Daoy (cell line): Measurements from ENCODE around the gene NR1D2. TPM values are rescaled to one million over a fixed set of nuclear protein-coding genes. Genes with fewer than 3 reads are reported as not detected.
A peak's percentile ranks its signal among the peaks of the same experiment; 100 is the strongest.

Experiments used
- DNase-seq: peaks from one replicate; pipeline ENCODE4 v3.0.0-alpha.2; 2015; ENCODE audit warnings: low read depth
- total RNA-seq: library from RNA; depleted of rRNA; stranded (reverse); fragments of >200 nt; shearing (Covaris generic); gene quantifications from 2 replicates; pipeline ENCODE4 v1.2.3, GENCODE V29; 2014

Gene NR1D2
- total RNA-seq, 1 experiment from 2014 or later: 14.9 TPM

GRCh38 chr3:23931597-23931996, 13.5 kb upstream of the NR1D2 start:
- no peak for DNase-seq

DNA sequence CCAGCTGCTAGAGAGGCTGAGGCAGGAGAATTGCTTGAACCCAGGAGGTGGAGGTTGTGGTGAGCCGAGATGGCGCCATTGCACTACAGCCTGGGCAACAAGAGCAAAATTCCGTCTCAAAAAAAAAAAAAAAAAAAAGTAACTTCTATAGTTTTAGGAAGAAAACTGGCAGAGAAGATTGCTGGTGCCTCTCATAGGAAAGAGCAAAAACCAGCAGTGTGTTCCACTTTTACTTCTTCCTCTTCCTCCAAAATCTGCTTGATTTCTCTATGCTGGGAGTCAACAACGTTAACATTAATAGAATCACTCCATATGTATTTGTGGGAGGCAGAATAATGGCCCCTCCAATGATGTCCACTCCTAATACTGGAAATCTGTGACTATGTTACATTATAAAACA, 12.5 kb upstream of the NR1D2 start:
- no peak for DNase-seq

DNA sequence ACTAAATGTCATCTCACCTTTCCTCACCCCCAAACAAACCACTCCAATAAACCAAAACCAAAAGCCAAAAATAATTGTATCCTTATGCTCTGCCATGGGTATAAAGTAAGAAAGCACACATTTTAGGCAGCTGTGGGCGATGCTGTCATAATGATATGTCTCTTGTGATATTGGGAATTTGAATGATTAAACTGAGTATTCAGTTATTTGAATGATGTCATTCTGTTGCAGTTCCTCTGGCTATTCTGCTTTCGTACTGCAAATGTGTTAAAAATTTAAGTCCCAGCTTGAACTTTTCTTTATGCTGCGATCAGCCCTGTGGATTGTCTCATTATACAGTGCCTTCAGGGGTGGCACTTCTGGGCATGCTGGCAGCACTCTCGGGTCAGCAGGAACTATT, 10.8 kb upstream of the NR1D2 start:
- DNase-seq: no peak

- no peak for DNase-seq
Measured at GRCh38 chr3:23937296-23937695, 7.8 kb upstream of the NR1D2 start.

GRCh38 chr3:23938688-23939087, 6.4 kb upstream of the NR1D2 start:
- DNase-seq: no peak

DNA sequence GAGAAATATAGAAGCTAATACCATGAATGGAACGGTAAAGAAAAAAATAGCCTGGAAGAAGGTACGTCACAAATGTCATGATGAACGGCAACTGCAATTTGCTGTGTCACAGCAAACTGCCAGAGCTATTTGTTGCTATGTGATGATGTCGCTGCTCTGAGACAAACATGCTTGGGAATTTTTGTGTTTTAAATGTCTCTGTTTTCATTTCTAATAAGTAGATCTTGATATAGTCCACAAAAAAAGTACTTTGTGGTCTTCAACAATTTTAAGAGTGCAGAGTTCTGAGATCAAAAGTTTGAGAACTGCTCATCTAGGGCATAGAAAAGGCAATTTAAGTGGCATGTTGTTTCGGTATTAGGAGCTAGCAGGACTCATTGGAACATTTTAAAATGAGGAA, 4.3 kb upstream of the NR1D2 start:
- DNase-seq: no peak

GRCh38 chr3:23941440-23941839, 3.6 kb upstream of the NR1D2 start:
- DNase-seq: no peak

DNA sequence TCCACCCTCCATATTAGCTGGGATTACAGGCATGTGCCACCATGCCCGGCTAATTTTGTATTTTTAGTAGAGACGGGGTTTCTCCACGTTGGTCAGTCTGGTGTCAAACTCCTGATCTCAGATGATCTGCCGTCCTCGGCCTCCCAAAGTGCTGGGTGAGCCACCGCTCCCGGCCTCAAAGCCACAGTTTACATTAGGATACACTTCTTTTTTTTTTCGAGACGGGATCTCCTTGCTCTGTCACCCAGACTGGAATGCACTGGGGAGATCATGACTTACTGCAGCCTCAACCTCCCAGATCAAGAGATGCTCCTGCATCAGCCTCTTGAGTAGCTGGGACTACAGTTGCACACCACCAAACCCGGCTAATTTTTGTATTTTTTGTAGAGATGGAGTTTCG, 2.5 kb upstream of the NR1D2 start:
- no peak for DNase-seq

DNA sequence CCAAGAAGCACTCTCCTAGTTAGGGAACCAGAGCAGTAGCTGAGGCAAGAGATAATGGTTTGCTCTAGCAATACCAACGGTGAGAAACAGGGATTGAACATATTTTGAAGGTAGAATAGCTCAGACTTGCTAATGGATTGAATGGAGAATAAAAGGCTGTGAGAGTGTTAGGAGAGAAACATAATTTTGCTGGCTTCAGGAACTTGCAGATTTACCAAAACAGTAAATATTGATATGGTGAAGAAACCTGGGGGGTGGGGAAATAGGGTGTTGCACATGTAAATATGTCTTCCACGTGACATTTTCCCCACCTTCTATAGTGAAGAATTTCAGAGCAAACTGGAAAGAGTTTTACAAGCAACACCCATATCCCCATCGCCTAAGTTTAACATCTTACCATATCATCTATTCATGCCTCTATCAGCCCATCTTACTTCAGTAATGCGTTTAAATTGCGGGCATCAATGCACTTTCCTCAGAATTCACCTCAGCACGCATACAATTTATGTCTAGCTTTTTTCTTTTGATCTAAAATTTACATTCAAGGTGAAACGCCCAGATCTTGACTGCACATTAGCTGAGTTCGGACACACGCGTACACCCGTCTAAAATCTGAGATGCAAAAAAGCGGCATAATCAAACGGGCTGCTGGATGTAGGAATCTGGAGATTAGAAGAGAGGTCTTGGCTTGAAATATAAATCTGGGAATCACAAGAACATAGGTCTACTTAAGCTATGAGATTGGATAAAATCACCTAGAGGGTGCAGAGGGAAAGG, 891 bp upstream of the NR1D2 start:
- DNase-seq: no peak

DNA sequence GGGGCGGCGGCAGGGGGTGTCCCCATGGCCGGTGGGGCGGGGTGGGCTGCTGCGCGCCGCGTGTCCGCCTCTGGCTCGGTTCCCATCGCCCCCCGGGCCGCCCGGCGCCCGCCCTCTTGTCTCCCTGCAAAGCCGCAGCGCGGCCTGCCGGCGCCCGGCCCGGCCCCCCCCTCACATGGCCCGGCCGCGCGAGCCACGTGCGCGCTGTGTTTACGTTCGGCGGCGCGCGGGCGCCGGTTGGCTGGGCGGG, 502 bp downstream of the NR1D2 start:
- DNase-seq: no peak

DNA sequence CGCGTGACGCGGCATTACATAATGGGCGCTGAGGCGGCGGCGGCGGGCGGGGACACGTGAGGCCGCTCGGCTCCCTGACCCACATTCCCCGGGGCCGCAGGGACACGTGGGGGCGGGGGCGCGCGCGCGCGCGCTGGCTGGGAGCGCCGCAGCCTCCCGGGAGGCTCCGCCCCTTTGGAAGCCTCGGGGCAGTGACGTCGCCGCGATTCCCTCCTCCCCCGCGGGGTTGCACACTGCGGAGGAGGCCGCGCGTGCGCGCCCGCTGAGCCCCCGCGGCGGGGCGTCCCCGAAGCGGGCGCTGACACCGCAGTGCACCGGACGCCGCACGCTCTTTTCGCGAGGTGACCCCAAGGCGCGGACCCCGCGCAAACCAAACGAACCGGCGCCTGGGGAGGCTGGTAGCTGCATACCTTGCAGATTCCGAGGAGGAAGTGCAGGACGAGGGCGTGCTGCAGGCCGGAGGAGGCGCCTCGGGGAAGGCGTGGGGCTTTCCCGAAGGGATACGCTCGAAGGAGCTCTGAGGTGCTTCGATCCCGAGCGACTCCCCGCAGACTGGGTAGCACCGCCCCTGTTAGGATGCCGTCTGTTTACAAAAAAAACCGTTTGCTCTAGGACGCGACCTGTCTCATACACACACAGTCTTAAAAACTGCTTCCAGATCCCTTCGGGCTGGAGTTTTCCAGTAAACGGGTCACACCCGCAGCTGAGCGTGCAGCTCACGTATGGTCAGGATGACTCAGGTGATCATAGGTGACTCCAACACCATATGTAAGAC, 1.0 kb downstream of the NR1D2 start:
- DNase-seq: peak; percentile 96

DNA sequence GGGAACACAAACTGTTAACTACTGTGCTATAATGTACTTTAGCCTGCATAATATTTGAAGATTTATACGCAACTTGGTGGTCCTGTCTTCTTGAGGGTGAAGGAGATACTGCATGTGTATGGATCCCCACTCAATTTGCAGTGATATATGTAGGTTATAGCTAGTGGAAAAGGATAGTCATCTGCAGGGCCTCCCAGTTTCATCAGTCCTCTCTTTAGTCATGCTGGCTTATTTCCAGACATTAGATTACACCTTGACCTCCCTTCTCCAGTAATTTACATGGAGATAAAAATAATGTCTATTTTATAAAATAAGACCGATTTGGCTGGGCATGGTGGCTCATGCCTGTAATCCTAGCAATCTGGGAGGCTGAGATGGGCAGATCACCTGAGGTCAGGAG, 3.7 kb downstream of the NR1D2 start:
- DNase-seq: no peak

DNA sequence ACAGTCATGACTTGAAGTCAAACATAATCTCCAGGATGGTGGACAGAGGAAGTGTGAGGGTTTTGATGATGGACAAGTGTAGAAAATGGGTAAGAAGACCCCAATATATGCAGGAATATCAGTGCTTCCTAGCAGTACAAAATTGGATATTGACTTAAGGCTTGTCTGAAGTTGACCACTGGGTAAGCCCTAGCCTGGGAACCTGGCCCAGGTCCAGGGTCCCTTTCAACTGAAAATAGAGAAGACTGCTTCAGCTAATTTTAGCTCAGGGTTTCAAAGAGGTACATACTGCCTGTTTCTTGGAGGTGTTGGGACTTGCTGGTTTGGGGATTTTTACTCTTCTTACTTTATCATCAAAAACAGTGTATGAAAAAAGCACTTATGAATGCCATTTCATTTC, 4.7 kb downstream of the NR1D2 start:
- peak; percentile 25 for DNase-seq

DNA sequence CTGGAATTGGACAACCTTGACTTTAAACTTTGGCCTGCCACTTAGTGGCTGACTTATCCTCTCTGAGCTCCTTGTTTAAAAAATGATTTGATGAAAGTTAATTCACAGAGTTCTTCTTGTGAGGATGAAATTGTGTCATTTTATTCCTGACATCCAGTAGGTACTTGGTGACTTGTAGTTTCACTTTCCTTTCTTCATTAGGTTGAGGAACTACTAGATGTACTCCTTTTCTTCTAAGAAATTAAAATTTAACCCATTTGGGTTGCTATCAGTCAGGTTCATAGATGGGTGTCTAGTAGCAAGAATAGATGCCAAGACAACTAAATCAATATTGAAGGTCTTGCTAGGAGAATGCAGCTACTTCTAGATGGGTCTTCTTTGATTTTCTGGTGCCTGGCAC, 5.2 kb downstream of the NR1D2 start:
- DNase-seq: no peak

DNA sequence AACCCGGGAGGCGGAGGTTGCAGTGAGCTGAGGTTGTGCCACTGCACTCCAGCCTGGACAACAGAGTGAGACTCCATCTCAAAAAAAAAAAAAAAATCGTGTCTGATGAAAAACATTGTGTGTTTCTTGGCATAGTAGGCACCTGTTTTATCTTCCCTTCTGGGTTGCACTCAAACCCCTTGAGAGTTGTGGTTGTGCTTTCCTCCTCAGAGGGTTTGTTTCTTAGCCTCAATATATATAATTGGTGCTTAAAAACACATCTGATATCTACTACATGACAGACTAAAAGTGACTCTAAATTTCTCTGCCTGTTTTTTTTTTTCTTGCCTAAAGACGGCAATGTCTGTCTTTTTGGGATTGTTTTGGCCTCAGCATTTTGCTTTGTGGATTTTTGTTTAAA, 7.6 kb downstream of the NR1D2 start:
- DNase-seq: no peak

- no peak for DNase-seq
Measured at GRCh38 chr3:23953523-23953922, 8.4 kb downstream of the NR1D2 start.

DNA sequence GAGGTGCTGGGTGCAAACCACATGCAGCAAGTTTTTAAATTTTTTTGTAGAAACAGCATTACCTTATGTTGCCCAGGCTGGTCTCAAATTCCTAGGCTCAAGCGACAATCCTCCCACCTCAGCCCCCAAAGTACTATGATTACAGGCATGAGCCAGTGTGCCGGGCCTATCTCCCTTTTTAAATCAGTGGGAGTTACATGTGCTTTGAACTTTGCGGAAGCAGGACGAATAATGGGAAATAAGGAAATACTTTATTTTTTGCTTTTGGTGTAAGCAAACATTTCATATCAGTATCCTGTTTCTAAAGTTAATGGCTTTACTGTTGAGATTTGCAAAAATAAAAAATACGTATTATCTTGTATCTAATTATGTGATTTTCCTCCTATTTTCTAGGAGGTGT, 9.1 kb downstream of the NR1D2 start:
- no peak for DNase-seq

DNA sequence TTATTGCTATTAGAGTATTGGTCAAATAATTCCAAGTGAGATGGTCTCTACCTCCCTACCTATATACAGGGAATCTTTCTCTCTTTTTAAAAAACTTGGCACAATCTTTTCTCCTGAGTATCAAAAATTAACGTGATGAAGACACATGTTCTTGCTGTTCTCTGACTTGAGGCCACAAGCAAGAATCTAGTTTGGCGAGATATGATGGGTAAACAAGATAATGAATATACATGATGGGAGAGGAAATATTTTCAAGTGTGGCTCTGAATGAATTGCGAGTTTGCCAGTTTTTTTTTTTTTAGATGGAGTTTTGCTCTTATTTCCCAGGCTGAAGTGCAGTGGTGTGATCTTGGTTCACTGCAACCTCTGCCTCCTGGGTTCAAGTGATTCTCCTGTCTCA, 11.6 kb downstream of the NR1D2 start:
- DNase-seq: no peak

DNA sequence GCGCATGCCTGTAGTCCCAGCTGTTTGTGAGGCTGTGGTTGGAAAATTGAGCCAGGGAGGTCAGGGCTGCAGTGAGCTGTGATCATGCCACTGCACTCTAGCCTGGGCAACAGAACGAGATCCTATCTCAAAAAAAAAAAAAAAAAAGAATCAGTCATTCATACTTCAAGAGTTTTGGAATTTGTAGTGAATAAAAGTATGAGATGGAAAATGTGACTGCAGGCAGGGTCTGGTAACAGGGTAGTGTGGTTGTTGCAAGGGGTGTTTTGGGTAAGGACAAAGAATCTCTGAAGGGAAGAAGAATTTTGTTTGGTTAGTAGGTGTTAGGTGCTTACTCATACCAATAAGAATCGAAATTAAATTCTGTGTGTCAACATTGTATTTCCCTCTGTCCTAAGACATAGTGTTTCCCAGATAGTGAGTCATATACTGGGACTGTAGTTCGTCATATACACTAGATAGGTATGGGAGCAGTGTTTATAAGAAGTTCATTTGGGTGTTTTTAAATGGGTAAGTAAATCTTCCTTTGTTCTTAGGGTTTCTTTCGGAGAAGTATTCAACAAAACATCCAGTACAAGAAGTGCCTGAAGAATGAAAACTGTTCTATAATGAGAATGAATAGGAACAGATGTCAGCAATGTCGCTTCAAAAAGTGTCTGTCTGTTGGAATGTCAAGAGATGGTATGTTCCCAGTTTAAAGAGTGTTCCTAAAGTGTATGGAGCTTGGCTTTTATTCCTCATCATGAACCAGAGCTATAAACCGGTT, 14.2 kb downstream of the NR1D2 start:
- DNase-seq: peak; percentile 65

DNA sequence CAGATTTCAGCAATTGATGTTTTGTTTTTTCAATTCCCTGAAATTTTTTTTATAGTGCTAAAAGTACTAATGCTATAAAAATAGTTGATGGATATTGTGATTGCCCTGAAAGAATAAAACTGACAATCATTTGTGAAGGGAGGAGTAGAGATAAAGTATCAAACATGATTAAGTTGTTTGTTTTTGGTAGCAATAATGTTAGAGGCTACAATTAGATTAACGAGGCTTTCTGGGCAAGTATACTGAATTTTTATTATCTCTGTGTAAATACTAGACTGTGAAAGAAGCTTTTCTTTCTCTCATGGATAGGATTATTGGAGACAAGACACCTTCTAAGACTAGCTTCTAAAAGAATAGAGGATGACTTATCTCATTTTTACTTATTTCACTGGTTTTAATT, 15.6 kb downstream of the NR1D2 start:
- DNase-seq: no peak

- DNase-seq: no peak
Measured at GRCh38 chr3:23961066-23961465, 16.0 kb downstream of the NR1D2 start.

DNA sequence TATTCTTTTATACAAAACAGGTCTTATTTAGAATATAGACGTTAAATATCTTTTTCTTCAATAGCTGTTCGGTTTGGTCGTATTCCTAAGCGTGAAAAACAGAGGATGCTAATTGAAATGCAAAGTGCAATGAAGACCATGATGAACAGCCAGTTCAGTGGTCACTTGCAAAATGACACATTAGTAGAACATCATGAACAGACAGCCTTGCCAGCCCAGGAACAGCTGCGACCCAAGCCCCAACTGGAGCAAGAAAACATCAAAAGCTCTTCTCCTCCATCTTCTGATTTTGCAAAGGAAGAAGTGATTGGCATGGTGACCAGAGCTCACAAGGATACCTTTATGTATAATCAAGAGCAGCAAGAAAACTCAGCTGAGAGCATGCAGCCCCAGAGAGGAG, 16.8 kb downstream of the NR1D2 start:
- DNase-seq: no peak
